AG10803 (cell line): ENCODE data around the gene DHCR7.

ENCODE experiments used
- DNase-seq: peaks from one replicate; pipeline ENCODE4 v3.0.0; 2010; ENCODE audit warnings: low read depth
- H3K4me3 ChIP-seq: 2 replicates; pipeline ENCODE4 v1.5.1; 2011; ENCODE audit warnings: mild to moderate bottlenecking, low read length, control low read depth
- CTCF ChIP-seq: conservative IDR thresholded peaks from 2 replicates; pipeline ENCODE4 v1.5.1; 2011; ENCODE audit warnings: mild to moderate bottlenecking, low read length, control low read depth, inconsistent platforms

Gene DHCR7

GRCh38 chr11:71463331-71464211 is 15.4 kb upstream of the DHCR7 start:
- H3K4me3 ChIP-seq, result no peak overlapping the region
- TF ChIP-seq CTCF, result no peak
- no peak for DNase-seq

GRCh38 chr11:71462726-71463125 is 14.5 kb upstream of the DHCR7 start:
- no peak overlapping the region for H3K4me3 ChIP-seq
- TF ChIP-seq CTCF, result no peak
- no peak for DNase-seq

GRCh38 chr11:71461696-71462095 is 13.5 kb upstream of the DHCR7 start:
- TF ChIP-seq CTCF, result no peak
- H3K4me3 ChIP-seq, result no peak overlapping the region
- no peak for DNase-seq

GRCh38 chr11:71459767-71460320 is 11.7 kb upstream of the DHCR7 start:
- no peak for DNase-seq
- TF ChIP-seq CTCF, result no peak
- no peak overlapping the region for H3K4me3 ChIP-seq

GRCh38 chr11:71459076-71459766 is 11.0 kb upstream of the DHCR7 start:
- no peak for DNase-seq
- H3K4me3 ChIP-seq, result no peak overlapping the region
- no peak for TF ChIP-seq CTCF

GRCh38 chr11:71458146-71459070 is 10.2 kb upstream of the DHCR7 start:
- DNase-seq, result no peak
- TF ChIP-seq CTCF, result no peak
- H3K4me3 ChIP-seq, result no peak overlapping the region
